Stimulated activated CD4-positive, alpha-beta T cell treated with anti-CD3 and anti-CD28 coated beads, Interleukin-1b, Interleukin-23, amount 100 ng/mL, for 24 hours (primary cell): Measurements from ENCODE around the gene CST9.
"Not testable (repeated sequence)": the region's sequence is repeated elsewhere in the genome, so short reads cannot be mapped to it uniquely, and the experiment has no call there.

Experiments
- DNase-seq, 4 experiments: peaks; one replicate each; pipeline ENCODE4 v3.0.0-alpha.2; 2020; ENCODE audit warnings: low read depth in 4 of 4, low spot score in 1 of 4

CST9 gene

GRCh38 chr20:23624324-23624691 is 18.6 kb upstream of the CST9 start:
- DNase-seq: no peak

- DNase-seq: no peak
Observed at GRCh38 chr20:23623666-23624323, 18.1 kb upstream of the CST9 start.

- no peak for DNase-seq
Observed at GRCh38 chr20:23622839-23623343, 17.2 kb upstream of the CST9 start.

- not testable (repeated sequence) for DNase-seq
Observed at GRCh38 chr20:23622401-23622800, 16.7 kb upstream of the CST9 start.

GRCh38 chr20:23620670-23621386 is 15.1 kb upstream of the CST9 start:
- not testable (repeated sequence) for DNase-seq

- DNase-seq: no peak
Observed at GRCh38 chr20:23614163-23614562, 8.4 kb upstream of the CST9 start.

- DNase-seq: no peak
Observed at GRCh38 chr20:23613676-23614075, 8.0 kb upstream of the CST9 start.

GRCh38 chr20:23612396-23612795 is 6.7 kb upstream of the CST9 start:
- no peak for DNase-seq

- no peak for DNase-seq
Observed at GRCh38 chr20:23609486-23610109, 3.9 kb upstream of the CST9 start.

GRCh38 chr20:23608251-23608846 is 2.6 kb upstream of the CST9 start:
- DNase-seq: no peak

GRCh38 chr20:23607497-23608245 is 2.0 kb upstream of the CST9 start:
- DNase-seq: no peak

- DNase-seq: peak; percentile 23 to 60 (median 46)
Observed at GRCh38 chr20:23606652-23607049, 934 bp upstream of the CST9 start.

GRCh38 chr20:23604306-23604705 is 1.4 kb downstream of the CST9 start:
- no peak for DNase-seq

- no peak for DNase-seq
Observed at GRCh38 chr20:23603321-23603720, 2.4 kb downstream of the CST9 start.

- no peak for DNase-seq
Observed at GRCh38 chr20:23602699-23603098, 3.0 kb downstream of the CST9 start.

GRCh38 chr20:23602241-23602640 is 3.5 kb downstream of the CST9 start:
- DNase-seq: no peak

GRCh38 chr20:23601715-23602114 is 4.0 kb downstream of the CST9 start:
- no peak for DNase-seq

- DNase-seq: no peak
Observed at GRCh38 chr20:23598481-23598880, 7.2 kb downstream of the CST9 start.

GRCh38 chr20:23596579-23597250 is 9.0 kb downstream of the CST9 start:
- DNase-seq: no peak

- DNase-seq: no peak
Observed at GRCh38 chr20:23595941-23596340, 9.8 kb downstream of the CST9 start.
